GM12878 (cell line): ENCODE data around the gene ADK. TPM values are rescaled to one million over a fixed set of nuclear protein-coding genes. Genes with fewer than 3 reads are reported as not detected.

Source experiments
- ASH2L ChIP-seq: fragments of 300-600, 200-600 bp; sonication (generic); IDR thresholded peaks from 2 replicates; pipeline ENCODE4 v1.6.1; 2017; ENCODE audit warnings: low read depth, mild to moderate bottlenecking, borderline replicate concordance
- BCL11A ChIP-seq: IDR thresholded peaks from 2 replicates; pipeline ENCODE4 v1.6.1; 2011; ENCODE audit warnings: low read depth, low read length
- CBFB ChIP-seq: IDR thresholded peaks from 2 replicates; pipeline ENCODE4 v1.6.1; 2016; ENCODE audit warnings: antibody characterized with exemption, low read depth
- EGR1 ChIP-seq, 2 experiments: IDR thresholded peaks; 1 replicate in 1 of 2; 2 replicates in 1 of 2; pipeline ENCODE4 v1.6.1; 2011 to 2012; ENCODE audit warnings: low read depth in 2 of 2, low read length in 2 of 2, borderline replicate concordance in 1 of 2, mild to moderate bottlenecking in 1 of 2, moderate library complexity in 1 of 2
- ESRRA ChIP-seq: IDR thresholded peaks from 2 replicates; pipeline ENCODE4 v1.6.1; 2012; ENCODE audit warnings: mild to moderate bottlenecking, low read length, improper control_type of control experiment
- FOXM1 ChIP-seq: IDR thresholded peaks from 2 replicates; pipeline ENCODE4 v1.6.1; 2012; ENCODE audit warnings: low read depth, mild to moderate bottlenecking, inconsistent platforms, low read length, moderate library complexity
- IKZF1 ChIP-seq: fragments of 450-650 bp; conservative IDR thresholded peaks from 2 replicates; pipeline ENCODE4 v1.6.1; 2017; ENCODE audit warnings: antibody characterized with exemption, mild to moderate bottlenecking
- LARP7 ChIP-seq: fragments of 450-650 bp; IDR thresholded peaks from 2 replicates; pipeline ENCODE4 v1.6.1; 2017; ENCODE audit warnings: mild to moderate bottlenecking
- MYB ChIP-seq: fragments of 150-350 bp; IDR thresholded peaks from 2 replicates; pipeline ENCODE4 v1.6.1; 2014; ENCODE audit warnings: mild to moderate bottlenecking, low read depth, low read length, borderline replicate concordance
- MYC ChIP-seq: IDR thresholded peaks from 2 replicates; pipeline ENCODE4 v1.6.1; 2011; ENCODE audit warnings: mild to moderate bottlenecking, low read length, moderate library complexity, inconsistent platforms; ENCODE audit not compliant: insufficient read depth, insufficient replicate concordance, insufficient read length, severe bottlenecking
- NBN ChIP-seq: fragments of 450-650 bp; IDR thresholded peaks from 2 replicates; pipeline ENCODE4 v1.6.1; 2016
- NFIC ChIP-seq: IDR thresholded peaks from 2 replicates; pipeline ENCODE4 v1.6.1; 2012; ENCODE audit warnings: low read depth, mild to moderate bottlenecking, inconsistent platforms, low read length, moderate library complexity
- NFYA ChIP-seq: IDR thresholded peaks from 2 replicates; pipeline ENCODE4 v1.6.1; 2011; ENCODE audit warnings: low read depth, mild to moderate bottlenecking, low read length, improper control_type of control experiment, borderline replicate concordance
- POU2F2 ChIP-seq: IDR thresholded peaks from 3 replicates; pipeline ENCODE4 v1.6.1; 2011; ENCODE audit warnings: low read depth, mild to moderate bottlenecking, low read length, borderline replicate concordance
- RAD21 ChIP-seq: IDR thresholded peaks from 2 replicates; pipeline ENCODE4 v1.6.1; 2011; ENCODE audit warnings: mild to moderate bottlenecking, low read depth, low read length, moderate library complexity; ENCODE audit not compliant: insufficient read depth
- RAD51 ChIP-seq: fragments of 450-650 bp; IDR thresholded peaks from 2 replicates; pipeline ENCODE4 v1.6.1; 2016; ENCODE audit warnings: moderate library complexity, mild to moderate bottlenecking, inconsistent platforms
- RB1 ChIP-seq: fragments of 450-650 bp; formaldehyde crosslinking; IDR thresholded peaks from 2 replicates; pipeline ENCODE4 v1.6.1; 2017; ENCODE audit warnings: mild to moderate bottlenecking, borderline replicate concordance
- RCOR1 ChIP-seq: conservative IDR thresholded peaks from 2 replicates; pipeline ENCODE4 v1.6.1; 2012; ENCODE audit warnings: low read depth, low read length, improper control_type of control experiment
- SMARCA5 ChIP-seq: fragments of 450-650 bp; IDR thresholded peaks from 2 replicates; pipeline ENCODE4 v1.6.1; 2017; ENCODE audit warnings: mild to moderate bottlenecking
- SP1 ChIP-seq: IDR thresholded peaks from one replicate; pipeline ENCODE4 v1.6.1; 2011; ENCODE audit warnings: low read depth, low read length
- SPI1 ChIP-seq: IDR thresholded peaks from 2 replicates; pipeline ENCODE4 v1.6.1; 2011; ENCODE audit warnings: low read depth, mild to moderate bottlenecking, low read length, moderate library complexity, borderline replicate concordance; ENCODE audit not compliant: insufficient read depth
- SRF ChIP-seq, 2 experiments: IDR thresholded peaks; 2 replicates each; pipeline ENCODE4 v1.6.1; 2011; ENCODE audit warnings: low read depth in 2 of 2, low read length in 2 of 2, mild to moderate bottlenecking in 1 of 2, moderate library complexity in 1 of 2
- TAF1 ChIP-seq: IDR thresholded peaks from 2 replicates; pipeline ENCODE4 v1.6.1; 2011; ENCODE audit warnings: mild to moderate bottlenecking, low read depth, low read length, borderline replicate concordance
- TCF12 ChIP-seq: IDR thresholded peaks from 2 replicates; pipeline ENCODE4 v1.6.1; 2011; ENCODE audit warnings: low read depth, mild to moderate bottlenecking, low read length
- YY1 ChIP-seq: IDR thresholded peaks from 2 replicates; pipeline ENCODE4 v1.6.1; 2011; ENCODE audit warnings: low read depth, mild to moderate bottlenecking, low read length
- polyA plus RNA-seq, 11 experiments: library from polyadenylated mRNA; depleted of rRNA in 4 of 11; unstranded in 6 of 11; stranded (reverse) in 5 of 11; fragments of >200 nt; fragmentation: Nextera tagmentation in 4 of 11; fragmentation: Illumina TruSeq in 1 of 11; extraction: Ambion mirVana in 4 of 11; extraction: Trizol in 1 of 11; gene quantifications; 1 replicate in 1 of 11; 2 replicates in 10 of 11; pipeline versions ENCODE4 v1.2.1 to v1.2.3, GENCODE V29; 2011 to 2016; ENCODE audit warnings: inconsistent platforms in 2 of 11, missing spikeins in 2 of 11, low read depth in 1 of 11
- total RNA-seq, 4 experiments: library from RNA; depleted of rRNA in 3 of 4; stranded (reverse); fragments of >200 nt in 3 of 4; fragmentation: Illumina TruSeq in 1 of 4; extraction: Trizol in 1 of 4; gene quantifications; 2 replicates each; pipeline versions ENCODE4 v1.2.1 to v1.2.3, GENCODE V29; 2013 to 2021
- TF ChIP-seq, protein P1 (sequence below): IDR thresholded peaks from 2 replicates; pipeline ENCODE4 v1.6.1; 2012; ENCODE audit warnings: low read depth, low read length, improper control_type of control experiment
- TF ChIP-seq, protein P2 (sequence below), 3 experiments: IDR thresholded peaks in 2 of 3; conservative IDR thresholded peaks in 1 of 3; 2 replicates each; pipeline ENCODE4 v1.5.1; 2011; ENCODE audit warnings: low read depth in 3 of 3, low read length in 3 of 3, mild to moderate bottlenecking in 3 of 3, control low read depth in 2 of 3, moderate library complexity in 2 of 3, inconsistent platforms in 1 of 3, mixed read lengths in 1 of 3; ENCODE audit not compliant: control insufficient read depth in 2 of 3, insufficient read depth in 1 of 3; ENCODE audit errors: extremely low read depth in 1 of 3

ADK gene
- total and polyA plus RNA-seq, 10 of the 15 experiments (the other 5 are each of a cell fraction or from before 2014, with no cell fraction given), result 42.0 to 151 (median 81.6) TPM

- TF ChIP-seq ASH2L, result peak; percentile 100
- TF ChIP-seq YY1, result peak; percentile 55
- peak; percentile 54; the same call in 1 of the 2 replicates for TF ChIP-seq FOXM1
- peak; percentile 81 for TF ChIP-seq IKZF1
- no peak for TF ChIP-seq ESRRA
- TF ChIP-seq, protein P1, sequence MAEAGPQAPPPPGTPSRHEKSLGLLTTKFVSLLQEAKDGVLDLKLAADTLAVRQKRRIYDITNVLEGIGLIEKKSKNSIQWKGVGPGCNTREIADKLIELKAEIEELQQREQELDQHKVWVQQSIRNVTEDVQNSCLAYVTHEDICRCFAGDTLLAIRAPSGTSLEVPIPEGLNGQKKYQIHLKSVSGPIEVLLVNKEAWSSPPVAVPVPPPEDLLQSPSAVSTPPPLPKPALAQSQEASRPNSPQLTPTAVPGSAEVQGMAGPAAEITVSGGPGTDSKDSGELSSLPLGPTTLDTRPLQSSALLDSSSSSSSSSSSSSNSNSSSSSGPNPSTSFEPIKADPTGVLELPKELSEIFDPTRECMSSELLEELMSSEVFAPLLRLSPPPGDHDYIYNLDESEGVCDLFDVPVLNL, result no peak
- TF ChIP-seq POU2F2, result peak; percentile 25; the same call in 1 of the 3 replicates
- TF ChIP-seq SRF (IDR thresholded peaks at IDR 0.05; ENCODE audit: low read depth in 2 of 2, low read length in 2 of 2), result no peak
- no peak for TF ChIP-seq NFYA
- 0 out of 2 replicates have a peak, but pooled peaks have one; percentile 21 for TF ChIP-seq SMARCA5
- TF ChIP-seq SPI1, result peak; percentile 41; the same call in 1 of the 2 replicates
- peak; percentile 77 for TF ChIP-seq RAD21
- TF ChIP-seq, protein P2, sequence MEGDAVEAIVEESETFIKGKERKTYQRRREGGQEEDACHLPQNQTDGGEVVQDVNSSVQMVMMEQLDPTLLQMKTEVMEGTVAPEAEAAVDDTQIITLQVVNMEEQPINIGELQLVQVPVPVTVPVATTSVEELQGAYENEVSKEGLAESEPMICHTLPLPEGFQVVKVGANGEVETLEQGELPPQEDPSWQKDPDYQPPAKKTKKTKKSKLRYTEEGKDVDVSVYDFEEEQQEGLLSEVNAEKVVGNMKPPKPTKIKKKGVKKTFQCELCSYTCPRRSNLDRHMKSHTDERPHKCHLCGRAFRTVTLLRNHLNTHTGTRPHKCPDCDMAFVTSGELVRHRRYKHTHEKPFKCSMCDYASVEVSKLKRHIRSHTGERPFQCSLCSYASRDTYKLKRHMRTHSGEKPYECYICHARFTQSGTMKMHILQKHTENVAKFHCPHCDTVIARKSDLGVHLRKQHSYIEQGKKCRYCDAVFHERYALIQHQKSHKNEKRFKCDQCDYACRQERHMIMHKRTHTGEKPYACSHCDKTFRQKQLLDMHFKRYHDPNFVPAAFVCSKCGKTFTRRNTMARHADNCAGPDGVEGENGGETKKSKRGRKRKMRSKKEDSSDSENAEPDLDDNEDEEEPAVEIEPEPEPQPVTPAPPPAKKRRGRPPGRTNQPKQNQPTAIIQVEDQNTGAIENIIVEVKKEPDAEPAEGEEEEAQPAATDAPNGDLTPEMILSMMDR (IDR thresholded peaks at IDR 0.05 in 2 of 3, conservative IDR thresholded peaks at IDR 0.05 in 1 of 3; ENCODE audit: control insufficient read depth in 2 of 3, extremely low read depth in 1 of 3, insufficient read depth in 1 of 3, low read depth in 3 of 3, low read length in 3 of 3), result peak; percentile 48 to 61 (median 50)
- 0 out of 2 replicates have a peak, but pooled peaks have one; percentile 6 for TF ChIP-seq TCF12
- TF ChIP-seq MYB, result peak; percentile 60; the same call in 1 of the 2 replicates
- no peak for TF ChIP-seq RCOR1
- TF ChIP-seq TAF1, result peak; percentile 66; the same call in 1 of the 2 replicates
- peak; percentile 80; the same call in 1 of the 2 replicates for TF ChIP-seq NFIC
- TF ChIP-seq RAD51, result peak; percentile 77; the same call in 1 of the 2 replicates
- TF ChIP-seq NBN, result peak; percentile 71; the same call in 1 of the 2 replicates
- TF ChIP-seq CBFB, result 0 out of 2 replicates have a peak, but pooled peaks have one; percentile 68
- peak; percentile 79 for TF ChIP-seq SP1
- TF ChIP-seq BCL11A, result peak; percentile 69; the same call in 1 of the 2 replicates
- no peak for TF ChIP-seq RB1
- no peak for TF ChIP-seq MYC
- no peak for TF ChIP-seq LARP7
- TF ChIP-seq EGR1 (IDR thresholded peaks at IDR 0.05; ENCODE audit: borderline replicate concordance in 1 of 2, low read depth in 2 of 2, low read length in 2 of 2), result peak in 1 of 2 experiments; percentile 55; a peak in 1 of 3 replicates
Measured at GRCh38 chr10:74738985-74739567, 588.1 kb downstream of the ADK start (continued).
